Neuronal stem cell (in vitro differentiated cells): ENCODE data around the gene SH3TC1.

Experiments
- DNase-seq: peaks from one replicate; pipeline ENCODE4 v3.0.0-alpha.2; 2013; ENCODE audit warnings: low spot score
- H2AFZ ChIP-seq: one replicate; pipeline ENCODE4 v1.6.1; 2013; ENCODE audit warnings: mild to moderate bottlenecking, low read length, inconsistent platforms
- H2AK5ac ChIP-seq: 2 replicates; pipeline ENCODE4 v1.6.1; 2013; ENCODE audit warnings: low read depth, mild to moderate bottlenecking, inconsistent platforms, low read length, moderate library complexity, mixed read lengths
- H2BK120ac ChIP-seq: 2 replicates; pipeline ENCODE4 v1.6.1; 2013; ENCODE audit warnings: low read depth, mild to moderate bottlenecking, inconsistent platforms, low read length, moderate library complexity, mixed read lengths
- H2BK12ac ChIP-seq: one replicate; pipeline ENCODE4 v1.6.1; 2013; ENCODE audit warnings: low read length, inconsistent platforms
- H2BK15ac ChIP-seq: 2 replicates; pipeline ENCODE4 v1.6.1; 2013; ENCODE audit warnings: mild to moderate bottlenecking, low read length, inconsistent platforms, mixed read lengths
- H2BK5ac ChIP-seq: one replicate; pipeline ENCODE4 v1.6.1; 2013; ENCODE audit warnings: inconsistent platforms, mild to moderate bottlenecking, low read length, moderate library complexity
- H3K14ac ChIP-seq: one replicate; pipeline ENCODE4 v1.6.1; 2013; ENCODE audit warnings: low read length, inconsistent platforms
- H3K18ac ChIP-seq: 2 replicates; pipeline ENCODE4 v1.6.1; 2013; ENCODE audit warnings: low read length, inconsistent platforms
- H3K23ac ChIP-seq: 2 replicates; pipeline ENCODE4 v1.6.1; 2013; ENCODE audit warnings: low read depth, mild to moderate bottlenecking, mixed read lengths, low read length, inconsistent platforms; ENCODE audit not compliant: poor library complexity
- H3K27ac ChIP-seq: replicated peaks from 3 replicates; pipeline ENCODE4 v1.5.1; 2013; ENCODE audit warnings: low read length, inconsistent platforms
- H3K27me3 ChIP-seq, 3 experiments: 2 replicates each; pipeline ENCODE4 v1.6.1; 2013; ENCODE audit warnings: low read length in 3 of 3, mild to moderate bottlenecking in 2 of 3, inconsistent platforms in 1 of 3, low read depth in 1 of 3, mixed read lengths in 1 of 3, moderate library complexity in 1 of 3; ENCODE audit not compliant: control insufficient read depth in 3 of 3, insufficient read depth in 3 of 3
- H3K36me3 ChIP-seq, 2 donors: replicated peaks in 1 of 2; 2 replicates each; pipeline ENCODE4 v1.6.1; 2013; ENCODE audit warnings: low read length in 2 of 2; ENCODE audit not compliant: control insufficient read depth in 2 of 2, insufficient read depth in 2 of 2
- H3K4ac ChIP-seq: 2 replicates; pipeline ENCODE4 v1.6.1; 2013; ENCODE audit warnings: inconsistent platforms, mild to moderate bottlenecking, low read length, moderate library complexity
- H3K4me1 ChIP-seq, 2 donors: 1 replicate in 1 of 2; 2 replicates in 1 of 2; pipeline ENCODE4 v1.6.1; 2013; ENCODE audit warnings: low read length in 2 of 2, low read depth in 1 of 2; ENCODE audit not compliant: control insufficient read depth in 2 of 2, insufficient read depth in 1 of 2
- H3K4me2 ChIP-seq: one replicate; pipeline ENCODE4 v1.6.1; 2013; ENCODE audit warnings: mild to moderate bottlenecking, low read length, inconsistent platforms; ENCODE audit not compliant: insufficient read depth, poor library complexity, severe bottlenecking
- H3K4me3 ChIP-seq, 2 donors: 2 replicates each; pipeline ENCODE4 v1.5.1; 2013; ENCODE audit warnings: low read length in 2 of 2, mild to moderate bottlenecking in 2 of 2, inconsistent platforms in 1 of 2, moderate library complexity in 1 of 2
- H3K79me1 ChIP-seq: one replicate; pipeline ENCODE4 v1.6.1; 2013; ENCODE audit warnings: low read depth, mild to moderate bottlenecking, inconsistent platforms, low read length, moderate library complexity
- H3K9ac ChIP-seq: one replicate; pipeline ENCODE4 v1.6.1; 2013; ENCODE audit warnings: mild to moderate bottlenecking, low read depth, low read length, inconsistent platforms; ENCODE audit not compliant: poor library complexity
- H3K9me3 ChIP-seq, 2 donors: replicated peaks in 1 of 2; 2 replicates each; pipeline versions ENCODE3 to v1.6.1; 2013; ENCODE audit warnings: low read length in 2 of 2, mild to moderate bottlenecking in 2 of 2, inconsistent platforms in 1 of 2, low read depth in 1 of 2, mixed read lengths in 1 of 2, moderate library complexity in 1 of 2; ENCODE audit not compliant: control insufficient read depth in 2 of 2, insufficient read depth in 1 of 2
- H4K8ac ChIP-seq: one replicate; pipeline ENCODE4 v1.6.1; 2013; ENCODE audit warnings: low read depth, mild to moderate bottlenecking, inconsistent platforms, low read length, moderate library complexity
- H4K91ac ChIP-seq: one replicate; pipeline ENCODE4 v1.6.1; 2013; ENCODE audit warnings: low read length, low read depth, mild to moderate bottlenecking, inconsistent platforms; ENCODE audit not compliant: poor library complexity
- WGBS, 2 donors: extraction: QIAGEN DNeasy Blood & Tissue Kit; methylation state at CpG; one replicate each; pipeline ENCODE4 v1.1.7; 2013; ENCODE audit warnings: missing lambda C conversion rate in 2 of 2, mixed read lengths in 1 of 2; ENCODE audit not compliant: insufficient read length in 2 of 2, insufficient replicate concordance in 1 of 2; ENCODE audit errors: extremely low coverage in 2 of 2; 5-methylcytosine and 5-hydroxymethylcytosine counted together

SH3TC1 gene

GRCh38 chr4:8252301-8253173 lies 53.4 kb downstream of the SH3TC1 start:
- H2AFZ ChIP-seq: no peak overlapping the region
- H4K91ac ChIP-seq: no peak overlapping the region
- no peak overlapping the region for H4K8ac ChIP-seq
- no peak overlapping the region for H2BK15ac ChIP-seq
- no peaks in the 10 kb centered on the region for H3K36me3 ChIP-seq
- no CpG with 5 or more reads among the region's 23 CpGs for WGBS, 2 donors
- H2BK12ac ChIP-seq: no peak overlapping the region
- H3K27me3 ChIP-seq: peaks cover 0 to 4% (median 0%) of the 10 kb centered on the region in 3 experiments
- H3K23ac ChIP-seq: peak overlapping the region; percentile 61
- H3K14ac ChIP-seq: no peak overlapping the region
- DNase-seq: no peak
- H3K4ac ChIP-seq: no peak overlapping the region
- no peak overlapping the region for H3K4me3 ChIP-seq
- peaks cover 0 to 2% of the 10 kb centered on the region in 2 donors for H3K4me1 ChIP-seq
- H3K4me2 ChIP-seq: no peak overlapping the region
- H2AK5ac ChIP-seq: peak overlapping the region; percentile 2
- H2BK120ac ChIP-seq: no peak overlapping the region
- H3K9me3 ChIP-seq: no peaks in the 10 kb centered on the region
- H2BK5ac ChIP-seq: no peak overlapping the region
- no peaks in the 10 kb centered on the region for H3K79me1 ChIP-seq
- H3K27ac ChIP-seq: no peak overlapping the region
- H3K18ac ChIP-seq: peak overlapping the region; percentile 70
- H3K9ac ChIP-seq: no peak overlapping the region

GRCh38 chr4:8254076-8254475 lies 55.0 kb downstream of the SH3TC1 start:
- Histone ChIP-seq H2BK5ac (no peak overlapping the region), H2AFZ (no peak overlapping the region), H2BK120ac (no peak overlapping the region), H3K27ac (no peak overlapping the region), H2BK12ac (no peak overlapping the region), H3K18ac (no peak overlapping the region), H3K27me3 (peaks cover 0 to 14% (median 0%) of the 10 kb centered on the region in 3 experiments), H3K14ac (no peak overlapping the region), H3K4me1 (peaks cover 0 to 2% of the 10 kb centered on the region in 2 donors), H3K36me3 (no peaks in the 10 kb centered on the region), H3K79me1 (no peaks in the 10 kb centered on the region), H3K4me3 (no peak overlapping the region), H2BK15ac (no peak overlapping the region), H3K4ac (no peak overlapping the region), H3K4me2 (no peak overlapping the region), H4K8ac (no peak overlapping the region), H2AK5ac (no peak overlapping the region), H4K91ac (no peak overlapping the region), H3K9me3 (no peaks in the 10 kb centered on the region), H3K23ac (no peak overlapping the region), H3K9ac (no peak overlapping the region)
- no peak for DNase-seq
- WGBS, 2 donors: no CpG with 5 or more reads among the region's 6 CpGs

- Histone ChIP-seq H3K9me3 (no peaks in the 10 kb centered on the region), H3K23ac (peak overlapping the region; percentile 18), H3K4ac (no peak overlapping the region), H2BK5ac (no peak overlapping the region), H3K18ac (no peak overlapping the region), H4K8ac (no peak overlapping the region), H3K27me3 (peaks cover 0 to 15% (median 0%) of the 10 kb centered on the region in 3 experiments), H2BK15ac (no peak overlapping the region), H3K9ac (no peak overlapping the region), H2BK120ac (no peak overlapping the region), H3K79me1 (no peaks in the 10 kb centered on the region), H3K4me2 (no peak overlapping the region), H3K36me3 (no peaks in the 10 kb centered on the region), H3K27ac (no peak overlapping the region), H2BK12ac (no peak overlapping the region), H2AK5ac (peak overlapping the region; percentile 40), H3K4me3 (peak overlapping the region in 1 of 2 donors; percentile 32), H3K4me1 (peaks cover 0 to 2% of the 10 kb centered on the region in 2 donors), H4K91ac (no peak overlapping the region), H2AFZ (no peak overlapping the region), H3K14ac (no peak overlapping the region)
- no CpG with 5 or more reads among the region's 14 CpGs for WGBS, 2 donors
- no peak for DNase-seq
Observed at GRCh38 chr4:8255698-8256441, 56.8 kb downstream of the SH3TC1 start.

DNA sequence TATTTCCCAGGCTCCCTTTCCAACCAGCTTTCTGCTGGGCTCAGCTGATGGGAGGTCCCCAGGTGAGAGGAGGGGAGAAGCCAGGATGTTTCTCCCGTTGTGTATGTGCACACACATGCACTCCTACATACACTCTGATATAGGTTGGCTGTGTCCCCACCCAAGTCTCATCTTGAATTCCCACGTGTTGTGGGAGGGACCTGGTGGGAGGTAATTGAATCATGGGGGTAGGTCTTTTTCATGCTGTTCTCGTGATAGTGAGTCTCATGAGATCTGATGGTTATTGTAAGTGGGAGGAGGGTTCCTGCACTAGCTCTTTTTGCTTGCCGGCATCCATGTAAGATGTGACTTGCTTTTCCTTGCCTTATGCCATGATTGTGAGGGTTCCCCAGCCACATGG lies 58.8 kb downstream of the SH3TC1 start:
- Histone ChIP-seq H3K79me1 (no peaks in the 10 kb centered on the region), H3K36me3 (no peaks in the 10 kb centered on the region), H2BK15ac (no peak overlapping the region), H3K9ac (no peak overlapping the region), H2AFZ (no peak overlapping the region), H3K4me1 (peaks cover 2% of the 10 kb centered on the region in 2 donors), H2BK12ac (no peak overlapping the region), H4K8ac (no peak overlapping the region), H2AK5ac (no peak overlapping the region), H3K4me3 (no peak overlapping the region), H3K9me3 (no peaks in the 10 kb centered on the region), H3K4ac (no peak overlapping the region), H4K91ac (no peak overlapping the region), H3K4me2 (no peak overlapping the region), H2BK5ac (no peak overlapping the region), H3K18ac (no peak overlapping the region), H3K14ac (no peak overlapping the region), H2BK120ac (no peak overlapping the region), H3K27ac (no peak overlapping the region), H3K27me3 (peaks cover 0 to 18% (median 0%) of the 10 kb centered on the region in 3 experiments), H3K23ac (no peak overlapping the region)
- no peak for DNase-seq
- no CpG with 5 or more reads among the region's 4 CpGs for WGBS, 2 donors
